OCI-LY3 (cell line): ENCODE results near the gene SYNDIG1.

Experiments
- H2AFZ ChIP-seq: fragments of 200-600, 300-600 bp; shearing (Covaris generic); 2 replicates; pipeline ENCODE4 v1.6.0; 2014; ENCODE audit warnings: antibody characterized with exemption, low read depth, low read length
- H3K27ac ChIP-seq: fragments of 200-600, 300-600 bp; sonication (generic); 2 replicates; pipeline ENCODE4 v1.5.1; 2014; ENCODE audit warnings: mild to moderate bottlenecking, low read length, moderate library complexity, mixed read lengths
- H3K27me3 ChIP-seq: fragments of 200-600, 300-600 bp; sonication (generic); 2 replicates; pipeline ENCODE4 v1.6.1; 2014; ENCODE audit warnings: low read depth, low read length, mixed read lengths
- H3K36me3 ChIP-seq: fragments of 200-600, 300-600 bp; sonication (generic); replicated peaks from 2 replicates; pipeline ENCODE3; 2014; ENCODE audit warnings: low read depth, low read length, mixed read lengths
- H3K4me1 ChIP-seq: fragments of 300-600, 200-600 bp; sonication (generic); 2 replicates; pipeline ENCODE4 v1.6.1; 2014; ENCODE audit warnings: low read length, mixed read lengths
- H3K4me2 ChIP-seq: fragments of 200-600, 300-600 bp; sonication (generic); 2 replicates; pipeline ENCODE4 v1.6.1; 2014; ENCODE audit warnings: low read length, mixed read lengths
- H3K4me3 ChIP-seq: fragments of 300-600, 200-600 bp; sonication (generic); 2 replicates; pipeline ENCODE4 v1.5.1; 2014; ENCODE audit warnings: antibody characterized with exemption, mild to moderate bottlenecking, low read length, moderate library complexity
- H3K79me2 ChIP-seq: fragments of 300-600, 200-600 bp; shearing (Covaris generic); 2 replicates; pipeline ENCODE4 v1.6.1; 2014; ENCODE audit warnings: mild to moderate bottlenecking, low read length, mixed read lengths
- H3K9ac ChIP-seq: fragments of 300-600, 200-600 bp; shearing (Covaris generic); 2 replicates; pipeline ENCODE4 v1.6.0; 2014; ENCODE audit warnings: mild to moderate bottlenecking, low read length, moderate library complexity
- H3K9me3 ChIP-seq: fragments of 200-600, 300-600 bp; shearing (Covaris generic); 2 replicates; pipeline ENCODE4 v1.6.1; 2014; ENCODE audit warnings: low read length, mixed read lengths; ENCODE audit not compliant: insufficient read depth
- H4K20me1 ChIP-seq: fragments of 200-600, 300-600 bp; sonication (generic); 2 replicates; pipeline ENCODE4 v1.6.1; 2016; ENCODE audit warnings: low read length, mixed read lengths; ENCODE audit not compliant: insufficient read depth
- CTCF ChIP-seq: fragments of 200-600, 300-600 bp; sonication (generic); IDR thresholded peaks from 2 replicates; pipeline ENCODE4 v1.5.1; 2014; ENCODE audit warnings: antibody characterized with exemption, low read length, low read depth
- EZH2phosphoT487 ChIP-seq: fragments of 200-600 bp; shearing (Covaris generic); IDR thresholded peaks from 2 replicates; pipeline ENCODE4 v1.6.1; 2018; ENCODE audit warnings: antibody characterized with exemption, mixed run types, low read depth

The SYNDIG1 gene

GRCh38 chr20:24678351-24679106 is 209.1 kb downstream of the SYNDIG1 start:
- no peaks in the 10 kb centered on the region for H3K36me3 ChIP-seq
- TF ChIP-seq CTCF (no peak), EZH2phosphoT487 (no peak)
- no peaks in the 10 kb centered on the region for H4K20me1 ChIP-seq
- H3K4me3 ChIP-seq = no peak overlapping the region
- H3K27ac ChIP-seq = no peak overlapping the region
- peaks cover 9% of the 10 kb centered on the region for H3K4me1 ChIP-seq
- peaks cover 25% of the 10 kb centered on the region for H3K27me3 ChIP-seq
- H3K9me3 ChIP-seq = no peaks in the 10 kb centered on the region
- no peaks in the 10 kb centered on the region for H3K79me2 ChIP-seq
- H2AFZ ChIP-seq = no peak overlapping the region
- no peak overlapping the region for H3K9ac ChIP-seq
- no peak overlapping the region for H3K4me2 ChIP-seq

DNA sequence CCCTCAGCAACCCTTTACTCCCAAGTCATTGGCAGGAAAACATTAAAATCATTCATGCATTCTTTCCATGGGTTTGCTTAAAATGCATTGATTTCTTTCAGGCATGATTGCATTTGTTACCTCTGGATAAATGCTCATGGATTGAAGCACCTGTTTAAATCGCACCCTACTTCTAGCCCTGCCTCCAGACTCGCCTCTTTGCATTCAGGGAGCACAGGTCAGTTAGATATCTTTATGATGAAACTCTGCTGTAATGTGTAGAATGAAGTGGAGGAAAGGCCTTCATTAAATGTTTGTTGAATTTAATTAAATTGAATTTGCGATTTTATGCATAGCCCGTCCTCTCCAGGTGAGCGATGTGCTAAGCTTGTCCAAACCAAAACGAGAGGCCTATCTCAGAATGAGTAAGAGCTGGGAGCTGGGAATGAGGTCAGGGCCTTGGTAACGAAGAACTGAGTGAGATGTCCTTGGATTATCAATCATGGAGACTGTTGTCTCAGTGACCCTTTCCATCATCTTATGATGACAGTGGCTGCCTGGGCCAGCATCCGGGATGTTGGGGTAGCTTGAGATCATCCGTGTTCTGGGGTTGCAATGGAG is 210.1 kb downstream of the SYNDIG1 start:
- Histone ChIP-seq H3K27ac (no peak overlapping the region), H3K4me1 (peaks cover 5% of the 10 kb centered on the region; the same call in 1 of the 2 replicates), H3K79me2 (no peaks in the 10 kb centered on the region), H3K36me3 (no peaks in the 10 kb centered on the region), H3K4me2 (no peak overlapping the region), H3K9ac (no peak overlapping the region), H4K20me1 (no peaks in the 10 kb centered on the region), H3K27me3 (peaks cover 29% of the 10 kb centered on the region), H3K4me3 (no peak overlapping the region), H2AFZ (no peak overlapping the region), H3K9me3 (no peaks in the 10 kb centered on the region)
- TF ChIP-seq CTCF = no peak
- TF ChIP-seq EZH2phosphoT487 = no peak

DNA sequence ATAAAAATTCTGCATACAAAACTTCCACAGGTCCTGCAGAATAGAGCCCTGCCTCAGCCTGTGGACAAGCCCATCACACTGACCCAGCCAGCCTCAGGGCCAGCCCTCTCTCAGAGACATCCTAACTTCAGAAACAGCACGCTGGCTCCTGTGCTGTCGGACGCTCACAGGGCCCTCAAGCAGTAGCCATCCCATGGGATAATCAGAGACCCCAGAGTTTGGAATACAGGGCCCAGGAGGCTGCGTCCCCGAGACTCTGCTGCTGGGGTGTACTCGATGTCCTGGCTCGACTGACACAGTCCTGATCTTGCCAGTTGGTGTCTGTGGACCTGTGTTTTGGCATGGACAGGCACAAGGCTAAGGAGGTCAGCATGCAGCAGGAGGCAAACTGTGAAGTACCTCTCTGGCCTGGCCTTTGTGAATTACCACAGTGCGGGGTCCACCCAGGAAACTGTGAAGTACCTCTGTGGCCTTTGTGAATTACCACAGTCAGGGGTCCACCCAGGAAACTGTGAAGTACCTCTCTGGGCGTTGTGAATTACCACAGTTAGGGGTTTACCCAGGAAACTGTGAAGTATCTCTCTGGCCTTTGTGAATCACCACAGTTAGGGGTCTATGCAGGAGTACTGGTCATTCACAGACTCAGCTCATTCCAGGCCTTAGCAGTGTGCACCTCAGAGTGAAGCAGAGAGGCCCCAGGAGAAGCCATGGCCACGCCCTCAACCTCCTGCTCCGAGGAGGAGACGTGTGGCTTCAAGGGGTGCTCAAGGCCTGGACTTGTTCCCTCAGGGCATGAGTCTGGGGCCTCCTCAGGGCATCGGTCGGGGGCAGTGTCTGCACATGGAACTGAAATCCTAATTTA is 212.4 kb downstream of the SYNDIG1 start:
- no peaks in the 10 kb centered on the region for H3K36me3 ChIP-seq
- peaks cover 26% of the 10 kb centered on the region for H3K27me3 ChIP-seq
- no peaks in the 10 kb centered on the region for H4K20me1 ChIP-seq
- no peaks in the 10 kb centered on the region for H3K79me2 ChIP-seq
- peaks cover 5% of the 10 kb centered on the region; the same call in 1 of the 2 replicates for H3K4me1 ChIP-seq
- H3K9ac ChIP-seq = no peak overlapping the region
- no peak overlapping the region for H3K4me2 ChIP-seq
- H3K9me3 ChIP-seq = no peaks in the 10 kb centered on the region
- TF ChIP-seq EZH2phosphoT487 = no peak
- no peak for TF ChIP-seq CTCF
- H2AFZ ChIP-seq = no peak overlapping the region
- no peak overlapping the region for H3K4me3 ChIP-seq
- H3K27ac ChIP-seq = no peak overlapping the region

GRCh38 chr20:24682496-24682985 is 213.1 kb downstream of the SYNDIG1 start:
- no peak overlapping the region for H3K27ac ChIP-seq
- peaks cover 5% of the 10 kb centered on the region; the same call in 1 of the 2 replicates for H3K4me1 ChIP-seq
- no peaks in the 10 kb centered on the region for H3K9me3 ChIP-seq
- no peak overlapping the region for H3K9ac ChIP-seq
- peaks cover 30% of the 10 kb centered on the region for H3K27me3 ChIP-seq
- TF ChIP-seq EZH2phosphoT487 = no peak
- no peaks in the 10 kb centered on the region for H4K20me1 ChIP-seq
- no peak overlapping the region for H2AFZ ChIP-seq
- H3K4me2 ChIP-seq = no peak overlapping the region
- no peaks in the 10 kb centered on the region for H3K36me3 ChIP-seq
- no peak overlapping the region for H3K4me3 ChIP-seq
- H3K79me2 ChIP-seq = no peaks in the 10 kb centered on the region
